Measurements from ENCODE around the gene SSMEM1.
"Not testable (repeated sequence)": the region's sequence is repeated elsewhere in the genome, so short reads cannot be mapped to it uniquely, and the experiment has no call there.

The SSMEM1 gene

DNA sequence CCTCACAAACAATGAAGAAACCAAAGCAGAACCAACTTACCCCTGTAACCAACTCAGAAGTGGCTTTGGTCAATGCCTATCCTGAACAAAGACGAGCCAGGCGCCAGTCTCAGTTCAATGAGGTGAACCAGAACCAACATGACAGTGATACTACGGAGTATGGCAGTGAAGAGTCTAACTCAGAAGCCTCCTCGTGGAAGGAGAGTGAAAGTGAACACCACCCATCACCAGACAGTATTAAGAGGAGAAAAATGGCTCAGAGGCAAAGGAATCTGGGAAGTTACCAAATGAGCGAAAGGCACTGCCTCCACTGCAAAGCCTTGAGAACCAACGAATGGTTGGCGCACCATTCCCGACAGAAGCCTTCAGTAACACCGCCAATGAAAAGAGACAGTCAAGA lies 8.4 kb downstream of the SSMEM1 start:
- DNase-seq: no peak

DNA sequence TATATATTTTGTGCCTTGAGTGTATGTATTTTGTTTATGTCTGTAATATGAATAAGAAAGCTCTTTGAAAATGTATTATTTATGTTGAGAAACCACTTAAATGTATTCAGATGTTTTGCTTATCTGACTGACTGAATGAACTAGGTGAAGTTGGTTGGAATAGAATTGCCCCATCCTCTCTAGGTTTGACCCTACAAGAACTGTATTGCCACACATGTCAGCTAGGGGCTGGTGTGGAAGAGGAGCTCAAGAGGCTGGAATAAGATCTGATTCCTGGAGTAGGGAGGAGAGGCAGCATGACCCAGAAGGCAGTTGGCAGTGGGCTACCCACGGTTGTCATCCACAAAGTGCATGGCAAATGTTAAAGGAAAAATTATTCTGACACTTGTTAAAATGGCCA lies 9.1 kb downstream of the SSMEM1 start:
- DNase-seq: no peak

DNA sequence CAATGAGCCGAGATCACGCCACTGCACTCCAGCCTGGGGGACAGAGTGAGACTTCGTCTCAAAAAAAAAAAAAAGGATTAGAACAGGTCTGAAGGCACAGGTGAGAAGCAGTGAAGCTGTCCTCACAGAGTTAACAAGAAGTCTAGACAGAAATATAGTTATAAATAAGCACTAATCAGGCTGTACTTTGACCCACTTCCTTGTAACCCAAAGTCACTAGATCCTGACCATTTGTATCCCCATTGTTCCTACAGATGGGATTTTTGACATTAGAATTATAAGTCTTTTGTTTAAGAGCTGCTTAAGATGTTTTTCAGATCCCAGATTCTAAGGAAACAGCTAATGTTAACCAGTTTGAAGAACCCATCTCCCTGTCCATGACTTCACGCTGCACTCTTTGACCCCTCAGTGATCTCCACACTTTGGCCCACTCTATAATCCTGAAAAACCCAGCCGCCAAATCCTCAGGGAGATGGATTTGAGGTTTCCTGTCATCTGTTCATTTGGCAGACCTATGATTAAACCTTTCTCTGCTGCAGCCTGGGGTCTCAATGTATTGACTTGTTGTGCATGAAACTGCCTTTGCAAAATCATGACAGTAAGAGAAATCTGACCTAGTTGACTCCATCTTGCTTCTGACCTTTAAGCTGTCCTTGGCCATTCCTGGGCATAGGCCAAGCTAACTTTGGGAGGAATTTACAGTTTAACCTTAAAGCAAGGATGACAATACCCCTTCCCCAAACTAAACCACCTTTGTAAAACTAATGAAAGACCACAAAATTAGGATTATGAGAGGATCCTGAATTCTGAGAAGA lies 11.4 kb downstream of the SSMEM1 start:
- no peak for DNase-seq

DNA sequence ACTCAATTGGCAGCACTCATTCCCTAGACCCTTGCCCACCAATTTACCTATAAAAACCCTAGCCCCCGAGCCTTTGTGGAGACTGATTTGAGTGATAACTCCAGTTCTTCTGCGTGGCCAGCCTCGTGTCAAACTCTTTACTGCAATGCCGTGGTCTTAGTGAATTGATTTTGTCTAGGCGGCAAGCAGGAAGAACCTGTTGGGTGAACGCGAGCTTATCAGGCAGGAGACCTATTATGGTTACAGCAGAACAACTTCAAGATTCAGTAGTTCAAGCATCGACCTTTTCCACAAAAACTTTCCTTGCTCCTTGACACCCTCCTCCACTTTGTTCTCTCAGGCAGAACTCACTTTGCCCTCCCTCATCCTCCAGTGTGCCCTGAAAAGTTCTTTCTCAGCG lies 12.2 kb downstream of the SSMEM1 start:
- no peak for DNase-seq

DNA sequence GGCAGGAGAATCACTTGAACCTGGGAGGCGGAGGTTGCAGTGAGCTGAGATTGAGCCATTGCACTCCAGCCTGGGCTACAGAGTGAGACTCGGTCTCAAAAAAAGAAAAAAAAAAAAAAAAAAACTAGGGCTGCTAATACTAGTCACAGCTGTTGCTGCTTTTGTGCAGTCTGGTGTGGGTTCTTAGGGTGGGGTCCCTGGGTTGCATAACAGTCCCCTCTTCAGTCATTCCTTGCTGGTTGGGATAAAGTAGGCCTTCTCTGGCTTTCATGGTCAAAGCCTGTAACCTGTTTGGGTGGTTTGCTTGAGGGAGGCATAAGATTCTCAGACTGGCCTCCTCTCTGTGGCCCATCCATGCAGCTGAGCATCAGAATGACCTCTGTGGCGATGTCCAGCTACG lies 14.1 kb downstream of the SSMEM1 start:
- no peak for DNase-seq

DNA sequence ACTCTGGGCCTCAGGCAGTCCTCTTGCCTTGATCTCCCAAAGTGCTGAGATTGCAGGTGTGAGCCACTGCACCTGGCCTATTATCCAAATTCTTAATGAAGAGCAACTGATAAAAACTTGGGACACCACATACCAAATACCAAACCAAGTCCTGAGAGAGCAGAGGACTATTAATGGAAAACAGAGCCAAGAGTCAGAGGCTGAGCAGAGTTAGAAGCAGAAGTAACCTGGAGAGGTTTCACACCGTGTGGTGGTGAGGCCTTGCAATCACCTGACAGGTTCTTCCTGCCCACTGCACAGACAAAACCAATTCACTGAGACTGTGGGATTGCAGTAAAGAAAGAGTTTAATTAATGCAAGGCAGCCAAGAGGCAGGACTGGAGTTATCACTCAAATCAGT lies 16.0 kb downstream of the SSMEM1 start:
- no peak for DNase-seq

DNA sequence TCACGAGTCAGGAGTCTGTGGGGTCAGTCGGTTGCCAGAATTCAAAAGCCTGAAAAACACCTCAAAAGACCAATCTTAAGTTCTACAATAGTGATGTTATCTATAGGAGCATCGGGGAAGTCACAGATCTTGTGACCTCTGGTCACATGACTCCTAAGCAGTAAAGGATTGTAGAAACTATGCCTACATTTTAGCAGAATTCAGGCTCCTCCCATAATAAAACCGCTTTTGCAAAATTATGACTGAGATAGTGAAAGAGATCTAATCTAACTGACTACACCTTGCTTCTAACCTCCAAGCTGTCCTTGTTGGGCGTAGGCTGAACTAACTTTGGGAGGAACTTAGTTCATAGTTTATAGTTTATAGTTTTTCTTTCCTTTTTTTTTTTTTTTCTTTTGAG lies 16.6 kb downstream of the SSMEM1 start:
- DNase-seq: no peak

DNA sequence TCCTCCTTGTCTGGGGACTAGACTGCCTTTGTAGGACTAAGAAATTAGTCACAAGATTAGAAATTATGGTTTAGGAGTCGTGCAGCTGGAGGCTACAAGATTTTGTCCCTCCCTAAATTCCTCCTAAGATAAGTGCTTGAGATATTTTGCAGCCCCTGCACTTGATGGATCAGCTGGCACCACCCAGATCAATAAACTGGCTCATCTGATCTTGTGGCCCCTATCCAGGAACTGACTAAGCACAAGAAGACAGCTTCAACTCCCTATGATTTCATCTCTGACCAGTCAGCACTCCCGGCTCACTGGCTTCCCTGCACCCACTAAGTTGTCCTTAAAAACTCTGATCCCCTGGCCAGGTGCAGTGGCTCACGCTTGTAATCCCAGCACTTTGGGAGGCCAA lies 17.3 kb downstream of the SSMEM1 start:
- DNase-seq: not testable (repeated sequence)

DNA sequence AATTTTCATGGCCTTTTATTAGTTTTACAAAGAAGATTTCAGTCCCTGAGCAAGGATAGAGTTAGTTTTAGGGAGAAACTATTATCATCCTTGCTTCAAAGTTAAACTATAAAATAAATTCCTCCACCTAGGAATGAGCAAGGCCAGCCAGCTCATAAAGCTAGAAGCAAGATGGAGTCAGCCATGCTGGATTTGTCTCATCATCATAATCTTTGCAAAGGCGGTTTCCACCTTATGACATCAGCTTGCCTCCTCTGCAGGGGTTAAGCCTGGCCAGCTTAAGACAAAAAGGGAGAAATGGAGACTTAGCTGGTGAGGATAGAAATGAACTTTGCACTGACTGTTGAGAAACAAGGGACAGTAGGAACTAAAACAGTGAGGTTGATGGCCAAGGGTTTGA lies 18.7 kb downstream of the SSMEM1 start:
- no peak for DNase-seq

DNA sequence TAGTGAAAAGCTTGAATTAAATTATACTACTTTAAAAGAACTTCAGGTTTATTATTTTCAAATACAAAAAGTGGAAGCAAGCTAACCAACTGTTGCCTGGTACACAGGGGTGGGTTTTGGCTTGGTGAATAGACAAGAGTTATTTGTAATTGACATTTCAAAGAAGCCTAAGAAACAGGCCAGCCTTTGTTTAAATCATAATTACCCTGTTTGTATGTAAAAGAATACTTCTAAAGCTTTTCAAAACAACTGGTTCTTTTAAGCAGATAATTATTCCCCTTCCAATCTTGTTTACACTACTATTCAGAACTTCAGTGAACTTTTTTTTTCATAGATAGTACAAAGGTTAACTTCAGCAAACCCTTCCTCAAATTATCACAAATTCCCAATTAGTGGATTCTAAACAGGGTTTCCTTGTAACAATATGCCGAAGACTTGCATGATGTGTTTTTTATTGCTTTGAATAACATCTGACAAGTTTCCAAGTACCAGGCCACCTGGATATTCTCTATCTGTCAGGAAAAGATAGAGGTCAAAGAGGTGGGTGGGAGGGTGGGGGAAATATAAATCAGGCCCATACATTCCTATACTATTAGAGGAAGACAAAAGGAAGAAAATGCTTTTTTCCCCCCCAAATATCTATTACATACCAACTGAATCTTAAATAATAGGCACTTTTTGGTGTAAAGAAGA lies 20.4 kb downstream of the SSMEM1 start:
- DNase-seq: no peak

DNA sequence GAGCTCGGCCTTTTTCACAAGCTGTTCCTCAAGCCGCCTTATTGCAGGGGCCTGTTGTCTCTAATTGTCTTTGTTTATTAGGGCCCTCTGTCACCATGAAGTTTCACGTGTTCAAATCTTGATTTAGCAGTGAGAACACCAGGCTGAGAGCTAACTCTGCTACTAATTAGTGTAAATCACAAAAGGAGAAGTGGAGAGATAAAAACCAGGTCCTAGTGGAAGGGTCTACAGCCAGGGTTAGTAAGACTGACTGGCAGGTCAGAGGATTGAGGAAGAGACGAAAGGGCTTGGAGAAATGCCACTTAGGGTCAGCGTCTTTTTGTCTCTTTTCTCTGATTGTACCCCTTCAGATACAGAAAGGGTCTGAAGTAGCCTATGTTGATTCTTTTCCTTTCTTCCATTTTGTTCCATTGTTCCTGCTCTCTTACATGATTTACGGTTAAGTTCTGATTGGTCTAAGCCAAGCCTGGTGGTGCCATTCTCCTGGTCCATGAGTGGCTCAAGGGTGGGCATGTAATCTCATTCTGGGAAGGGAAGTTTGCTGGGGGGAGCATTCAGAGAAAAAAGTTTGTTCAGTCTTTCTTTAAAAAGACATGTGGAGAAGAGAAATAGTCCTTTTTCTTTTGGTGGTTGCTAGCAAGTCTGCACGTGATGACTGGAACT lies 21.3 kb downstream of the SSMEM1 start:
- no peak for DNase-seq

DNA sequence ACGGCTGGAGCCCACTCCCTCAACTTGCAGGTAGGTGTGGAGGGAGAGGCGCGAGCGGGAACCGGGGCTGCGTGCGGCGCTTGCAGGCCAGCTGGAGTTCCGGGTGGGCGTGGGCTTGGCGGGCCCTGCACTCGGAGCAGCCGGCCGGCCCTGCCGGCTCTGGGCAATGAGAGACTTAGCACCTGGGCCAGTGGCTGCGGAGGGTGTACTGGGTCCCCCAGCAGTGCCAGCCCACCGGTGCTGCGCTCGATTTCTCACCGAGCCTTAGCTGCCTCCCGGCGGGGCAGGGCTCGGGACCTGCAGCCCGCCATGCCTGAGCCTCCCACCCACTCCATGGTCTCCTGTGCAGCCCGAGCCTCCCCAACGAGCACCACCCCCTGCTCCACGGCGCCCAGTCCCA lies 22.3 kb downstream of the SSMEM1 start:
- not testable (repeated sequence) for DNase-seq

DNA sequence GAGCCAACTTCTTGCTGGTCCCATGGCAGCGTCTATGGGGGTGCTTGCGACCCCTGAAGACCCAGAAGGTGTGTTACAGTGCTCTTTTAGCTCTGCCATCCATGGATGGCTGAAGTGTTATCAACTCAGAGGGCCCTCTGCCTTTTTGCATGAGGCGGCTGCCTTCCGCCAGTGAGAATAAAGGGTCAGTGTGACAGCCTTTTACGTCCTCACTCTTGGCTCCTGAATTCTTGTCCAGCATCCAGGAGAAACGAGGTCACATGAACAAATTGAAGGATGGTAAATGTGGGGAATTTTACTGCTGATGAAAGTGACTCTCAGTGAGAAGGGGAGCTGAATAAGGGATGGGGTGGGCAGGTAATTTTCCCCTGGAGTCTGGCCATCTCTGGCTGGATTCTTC lies 24.1 kb downstream of the SSMEM1 start:
- no peak for DNase-seq

DNA sequence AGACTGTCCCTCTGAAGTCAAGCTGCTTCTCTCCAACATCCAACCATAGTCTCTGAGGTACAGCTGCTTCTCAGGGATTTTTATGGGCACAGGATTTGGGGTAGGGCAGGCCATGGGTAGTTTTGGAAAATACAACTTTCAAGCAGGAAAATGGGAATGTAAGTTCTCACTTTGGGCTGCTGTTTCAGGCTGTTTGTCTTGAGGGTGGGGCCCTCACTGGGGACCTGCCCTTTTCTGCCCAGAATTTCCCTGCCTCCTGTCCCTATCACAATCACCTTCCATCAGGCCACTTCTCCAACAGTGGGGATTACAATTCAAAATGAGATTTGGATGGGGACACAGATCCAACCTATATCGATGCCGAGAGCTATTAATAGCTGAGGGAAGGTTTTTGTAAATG lies 24.5 kb downstream of the SSMEM1 start:
- no peak for DNase-seq

DNA sequence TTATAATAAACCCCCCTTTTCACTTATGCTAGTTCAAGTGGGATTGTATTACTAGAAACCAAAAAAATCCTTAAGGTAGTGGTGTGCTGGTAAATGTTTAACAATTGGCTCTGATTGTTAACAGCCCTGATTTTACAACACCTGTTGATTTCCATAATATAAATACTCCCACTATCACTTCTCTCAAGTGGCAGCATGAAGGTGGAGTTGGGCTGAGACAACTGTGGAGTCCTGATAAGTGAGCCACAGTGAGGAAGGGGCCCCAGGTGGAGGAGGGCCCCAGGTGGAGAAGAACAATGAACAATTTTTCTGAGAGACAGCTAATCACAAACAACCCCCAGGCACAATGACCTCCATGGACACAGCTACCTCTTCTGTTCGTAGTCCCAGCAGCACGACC lies 26.4 kb downstream of the SSMEM1 start:
- no peak for DNase-seq

DNA sequence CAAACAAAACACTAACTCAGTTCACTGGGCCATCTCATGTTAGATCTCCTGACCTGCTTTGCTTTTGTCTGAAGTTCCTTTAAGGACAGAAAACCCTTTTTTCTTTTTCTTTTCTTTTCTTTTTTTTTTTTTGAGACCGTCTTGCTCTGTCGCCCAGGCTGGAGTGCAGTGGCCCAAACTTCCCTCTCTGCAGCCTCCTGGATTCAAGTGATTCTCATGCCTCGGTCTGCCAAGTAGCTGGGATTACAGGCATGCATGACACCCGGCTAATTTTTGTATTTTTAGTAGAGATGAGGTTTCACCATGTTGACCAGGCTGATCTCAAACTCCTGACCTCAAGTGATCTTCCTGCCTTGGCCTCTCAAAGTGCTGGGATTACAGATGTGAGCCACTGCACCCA lies 28.7 kb downstream of the SSMEM1 start:
- not testable (repeated sequence) for DNase-seq

DNA sequence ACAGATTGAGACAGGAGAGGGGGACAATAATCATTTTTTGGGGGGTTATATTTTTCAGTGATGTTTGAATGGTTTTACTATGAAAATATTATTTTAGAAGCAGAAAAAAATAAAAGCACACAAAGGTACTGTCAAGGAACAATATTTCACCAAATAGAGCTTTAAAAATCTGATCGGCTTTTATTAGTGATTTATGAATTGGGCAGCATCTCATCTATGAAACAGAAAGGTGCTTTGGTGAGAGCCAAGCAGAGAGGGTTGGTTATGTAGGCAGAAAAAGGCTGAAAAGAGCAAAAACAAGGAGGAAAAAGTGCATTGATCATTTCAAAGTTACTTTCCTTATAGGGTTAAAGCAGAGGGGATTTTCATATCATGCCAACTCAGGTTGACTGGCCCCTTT lies 32.6 kb downstream of the SSMEM1 start:
- no peak for DNase-seq

DNA sequence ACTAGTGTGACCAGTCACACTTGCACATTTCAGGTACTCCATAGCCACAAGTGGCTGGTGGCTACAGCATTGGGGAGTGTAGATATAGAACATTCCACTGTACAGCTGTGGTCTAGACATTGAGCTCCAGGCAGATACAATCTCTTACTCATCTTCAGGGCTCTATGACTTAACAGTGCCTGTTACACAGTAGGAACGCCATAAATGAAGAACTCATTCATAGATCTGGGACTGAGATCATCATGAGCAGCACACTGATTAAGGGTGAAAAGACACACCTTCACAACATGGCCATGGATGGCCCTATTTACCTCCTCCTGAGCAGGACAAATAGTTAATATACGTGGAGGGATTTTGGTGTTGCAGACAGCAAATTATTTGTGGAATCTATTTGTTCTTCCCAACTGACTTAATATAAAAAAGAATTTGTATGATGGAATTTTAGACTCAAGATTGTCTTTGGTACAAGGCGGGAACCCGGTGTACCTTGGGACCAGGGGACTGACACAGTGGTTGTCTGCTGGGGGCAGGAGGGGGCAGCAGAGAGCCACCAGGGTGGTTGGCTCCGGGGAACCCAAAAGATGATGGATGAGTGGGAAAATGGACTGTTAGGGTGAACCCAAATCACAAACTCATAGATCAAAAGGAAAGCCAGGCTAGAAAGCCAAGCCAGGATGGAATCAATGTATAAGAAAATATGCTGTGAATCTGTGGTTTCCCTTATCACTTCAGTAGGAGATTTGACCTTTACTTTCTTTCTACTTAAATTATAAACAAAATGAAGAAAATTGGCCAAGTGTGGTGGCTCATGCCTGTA lies 34.7 kb downstream of the SSMEM1 start:
- DNase-seq: peak; percentile 50

DNA sequence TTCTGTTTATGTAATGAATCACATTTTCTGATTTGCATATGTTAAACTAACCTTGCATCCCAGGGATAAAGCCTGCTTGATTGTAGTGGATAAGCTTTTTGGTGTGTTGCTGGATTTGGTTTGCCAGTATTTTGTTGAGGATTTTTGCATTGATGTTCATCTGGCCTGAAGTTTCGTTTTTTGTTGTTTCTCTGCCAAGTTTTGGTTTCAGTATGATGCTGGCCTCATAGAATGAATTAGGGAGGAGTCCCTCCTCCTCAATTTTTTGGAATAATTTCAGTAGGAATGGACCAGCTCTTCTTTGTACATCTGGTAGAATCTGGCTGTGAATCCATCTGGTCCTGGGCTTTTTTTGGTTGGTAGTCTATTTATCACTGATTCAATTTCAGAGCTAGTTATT lies 35.8 kb downstream of the SSMEM1 start:
- not testable (repeated sequence) for DNase-seq

DNA sequence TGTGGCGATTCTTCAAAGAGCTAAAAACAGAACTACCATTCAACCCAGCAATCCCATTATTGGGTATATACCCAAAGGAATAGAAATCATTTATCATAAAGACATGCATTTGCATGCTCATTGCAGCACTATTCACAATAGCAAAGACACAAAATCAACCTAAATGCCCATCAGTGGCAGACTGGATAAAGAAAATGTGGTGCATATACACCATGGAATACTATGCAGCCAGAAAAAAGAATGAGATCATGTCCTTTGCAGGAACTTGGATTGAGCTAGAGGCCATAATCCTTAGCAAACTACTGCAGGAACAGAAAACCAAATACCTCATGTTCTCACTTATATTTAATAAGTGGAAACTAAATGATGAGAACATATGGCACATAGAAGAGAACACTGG lies 38.8 kb downstream of the SSMEM1 start:
- not testable (repeated sequence) for DNase-seq

DNA sequence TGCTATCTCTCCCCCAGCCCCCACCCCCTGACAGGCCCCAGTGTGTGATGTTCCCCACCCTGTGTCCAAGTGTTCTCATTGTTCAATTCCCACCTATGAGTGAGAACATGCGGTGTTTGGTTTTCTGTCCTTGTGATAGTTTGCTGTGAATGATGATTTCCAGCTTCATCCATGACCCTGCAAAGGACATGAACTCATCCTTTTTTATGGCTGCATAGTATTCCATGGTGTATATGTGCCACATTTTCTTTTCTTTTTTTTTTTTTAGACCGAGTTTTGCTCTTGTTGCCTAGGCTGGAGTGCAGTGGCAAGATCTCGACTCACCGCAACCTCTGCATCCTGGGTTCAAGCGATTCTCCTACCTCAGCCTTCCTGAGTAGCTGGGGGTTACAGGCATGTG lies 41.2 kb downstream of the SSMEM1 start:
- not testable (repeated sequence) for DNase-seq

DNA sequence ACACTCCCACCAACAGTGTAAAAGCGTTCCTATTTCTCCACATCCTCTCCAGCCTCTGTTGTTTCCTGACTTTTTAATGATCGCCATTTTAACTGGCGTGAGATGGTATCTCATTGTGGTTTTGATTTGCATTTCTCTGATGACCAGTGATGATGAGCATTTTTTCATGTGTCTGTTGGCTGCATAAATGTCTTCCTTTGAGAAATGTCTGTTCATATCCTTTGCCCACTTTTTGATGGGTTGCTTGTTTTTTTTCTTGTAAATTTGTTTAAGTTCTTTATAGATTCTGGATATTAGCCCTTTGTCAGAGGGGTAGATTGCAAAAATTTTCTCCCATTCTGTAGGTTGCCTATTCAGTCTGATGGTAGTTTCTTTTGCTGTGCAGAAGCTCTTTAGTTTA lies 42.0 kb downstream of the SSMEM1 start:
- DNase-seq: not testable (repeated sequence)

DNA sequence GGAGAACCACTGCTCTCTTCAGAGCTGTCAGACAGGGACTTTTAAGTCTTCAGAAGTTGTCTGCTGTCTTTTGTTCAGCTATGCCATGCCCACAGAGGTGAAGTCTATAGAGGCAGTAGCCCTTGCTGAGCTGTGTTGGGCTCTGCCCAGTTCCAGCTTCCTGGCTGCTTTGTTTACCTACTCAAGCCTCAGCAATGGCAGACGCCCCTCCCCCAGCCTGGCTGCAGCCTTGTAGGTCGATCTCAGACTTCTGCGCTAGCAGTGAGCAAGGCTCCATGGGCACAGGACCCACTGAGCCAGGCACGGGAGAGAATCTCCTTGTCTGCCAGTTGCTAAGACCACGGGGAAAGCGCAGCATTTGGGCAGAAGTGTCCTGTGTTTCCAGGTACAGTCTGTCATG lies 46.9 kb downstream of the SSMEM1 start:
- no peak for DNase-seq
